Measurements from ENCODE around the gene TP53INP2.
"Not testable (repeated sequence)": the region's sequence is repeated elsewhere in the genome, so short reads cannot be mapped to it uniquely, and the experiment has no call there.

The TP53INP2 gene

DNA sequence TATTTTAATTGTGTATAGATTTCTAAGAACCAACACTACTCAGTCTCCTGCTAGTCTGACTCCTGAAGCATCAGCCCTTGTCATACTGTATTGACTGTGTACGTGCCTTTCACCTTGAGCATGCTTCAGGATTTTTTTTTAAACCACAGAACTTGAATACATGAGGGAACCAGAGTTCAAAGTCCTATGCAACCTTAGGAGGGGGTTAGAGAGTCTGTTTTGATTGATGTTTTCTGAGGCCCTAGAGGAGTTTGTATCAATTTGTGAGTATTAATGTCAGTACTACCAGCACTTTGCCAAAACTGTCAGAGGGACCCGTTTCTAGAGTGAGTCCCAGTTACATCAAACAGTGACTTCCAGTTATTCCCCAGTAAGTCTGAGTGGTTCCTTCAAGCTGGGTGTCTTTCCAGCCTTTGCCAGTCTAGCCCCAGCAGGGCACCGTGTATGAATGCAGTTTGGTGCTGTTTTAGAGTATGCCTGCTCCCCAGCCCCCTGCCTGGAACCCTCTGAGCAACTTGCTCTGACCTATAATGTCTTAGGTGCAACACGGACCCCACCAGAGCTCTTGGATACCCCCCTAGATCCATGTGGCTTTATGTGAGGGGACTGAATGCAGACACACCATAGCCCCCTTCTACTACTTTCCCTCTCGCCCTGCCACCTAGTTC, 8.5 kb downstream of the TP53INP2 start:
- no peak overlapping the region for H3K4me3 ChIP-seq (ENCODE audit: insufficient read depth, low read length, poor library complexity, severe bottlenecking)
- TF ChIP-seq EZH2phosphoT487 (conservative IDR thresholded peaks at IDR 0.05; ENCODE audit: low read length) = no peak
- TF ChIP-seq CTCF (IDR thresholded peaks at IDR 0.05; ENCODE audit: insufficient read depth, low read length, poor library complexity, severe bottlenecking) = no peak
- no peaks in the 10 kb centered on the region for H3K9me3 ChIP-seq (ENCODE audit: insufficient read depth, low read length)
- no peak overlapping the region for H3K9ac ChIP-seq (ENCODE audit: low read length)
- H4K20me1 ChIP-seq (ENCODE audit: low read depth, low read length) = no peaks in the 10 kb centered on the region
- H3K27ac ChIP-seq (ENCODE audit: low read depth, low read length) = no peak overlapping the region
- H3K27me3 ChIP-seq (ENCODE audit: low read length) = no peaks in the 10 kb centered on the region
- H2AFZ ChIP-seq (ENCODE audit: low read depth, low read length, severe bottlenecking) = no peak overlapping the region
- no peaks in the 10 kb centered on the region for H3K79me2 ChIP-seq (ENCODE audit: insufficient read depth, low read length)
- H3K4me2 ChIP-seq (ENCODE audit: low read depth, low read length, poor library complexity, severe bottlenecking) = no peak overlapping the region
- H3F3A ChIP-seq (ENCODE audit: insufficient read depth) = peaks cover 8% of the 10 kb centered on the region
- no peaks in the 10 kb centered on the region for H3K36me3 ChIP-seq (ENCODE audit: low read length)
- H3K9me2 ChIP-seq (replicated peaks; ENCODE audit: insufficient read depth, low read length) = no peaks in the 10 kb centered on the region

DNA sequence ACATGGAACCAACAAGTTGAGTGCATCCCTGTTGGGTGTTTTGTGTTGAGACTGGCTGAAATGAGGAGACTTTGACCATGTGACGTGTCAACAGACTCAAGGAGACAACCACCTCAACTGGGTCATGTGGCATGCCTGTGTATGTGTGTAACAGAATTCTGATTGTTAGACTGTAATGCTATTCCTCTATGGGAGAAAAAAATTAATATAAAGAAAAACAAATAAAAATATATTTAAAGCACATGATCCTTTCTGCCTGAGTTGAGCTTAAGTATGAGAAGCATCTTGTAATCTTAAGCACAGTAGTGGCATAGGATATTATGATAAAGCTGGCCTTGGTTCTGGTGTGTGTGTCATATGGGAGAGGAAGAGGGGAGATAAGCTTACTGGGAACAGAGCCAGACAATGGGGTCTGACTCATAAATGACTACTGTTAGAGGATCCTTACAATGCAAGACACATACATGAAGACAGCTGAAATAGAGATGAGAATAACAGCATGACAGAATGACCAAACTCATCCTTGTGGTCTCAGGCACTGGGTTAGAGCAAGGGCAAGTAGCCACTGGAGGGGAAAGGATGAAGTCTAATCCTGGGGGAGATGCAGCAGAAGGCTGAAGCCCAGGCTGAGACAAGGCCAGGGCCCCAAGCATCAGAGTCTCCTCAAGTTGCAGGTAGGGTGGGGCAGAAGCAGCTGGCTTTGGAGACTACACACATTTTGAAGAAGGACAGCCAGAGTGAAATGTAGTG, 9.2 kb downstream of the TP53INP2 start:
- Histone ChIP-seq H3K27me3 (ENCODE audit: low read length) (no peaks in the 10 kb centered on the region), H3K36me3 (ENCODE audit: low read length) (no peaks in the 10 kb centered on the region), H3F3A (ENCODE audit: insufficient read depth) (peaks cover 4% of the 10 kb centered on the region; the same call in 1 of the 2 replicates), H4K20me1 (ENCODE audit: low read depth, low read length) (no peaks in the 10 kb centered on the region), H3K4me3 (ENCODE audit: insufficient read depth, low read length, poor library complexity, severe bottlenecking) (no peak overlapping the region), H3K9ac (ENCODE audit: low read length) (no peak overlapping the region), H2AFZ (ENCODE audit: low read depth, low read length, severe bottlenecking) (no peak overlapping the region), H3K9me3 (ENCODE audit: insufficient read depth, low read length) (no peaks in the 10 kb centered on the region), H3K79me2 (ENCODE audit: insufficient read depth, low read length) (no peaks in the 10 kb centered on the region), H3K9me2 (replicated peaks; ENCODE audit: insufficient read depth, low read length) (no peaks in the 10 kb centered on the region), H3K27ac (ENCODE audit: low read depth, low read length) (no peak overlapping the region), H3K4me2 (ENCODE audit: low read depth, low read length, poor library complexity, severe bottlenecking) (no peak overlapping the region)
- TF ChIP-seq EZH2phosphoT487 (conservative IDR thresholded peaks at IDR 0.05; ENCODE audit: low read length) = no peak
- no peak for TF ChIP-seq CTCF (IDR thresholded peaks at IDR 0.05; ENCODE audit: insufficient read depth, low read length, poor library complexity, severe bottlenecking)

DNA sequence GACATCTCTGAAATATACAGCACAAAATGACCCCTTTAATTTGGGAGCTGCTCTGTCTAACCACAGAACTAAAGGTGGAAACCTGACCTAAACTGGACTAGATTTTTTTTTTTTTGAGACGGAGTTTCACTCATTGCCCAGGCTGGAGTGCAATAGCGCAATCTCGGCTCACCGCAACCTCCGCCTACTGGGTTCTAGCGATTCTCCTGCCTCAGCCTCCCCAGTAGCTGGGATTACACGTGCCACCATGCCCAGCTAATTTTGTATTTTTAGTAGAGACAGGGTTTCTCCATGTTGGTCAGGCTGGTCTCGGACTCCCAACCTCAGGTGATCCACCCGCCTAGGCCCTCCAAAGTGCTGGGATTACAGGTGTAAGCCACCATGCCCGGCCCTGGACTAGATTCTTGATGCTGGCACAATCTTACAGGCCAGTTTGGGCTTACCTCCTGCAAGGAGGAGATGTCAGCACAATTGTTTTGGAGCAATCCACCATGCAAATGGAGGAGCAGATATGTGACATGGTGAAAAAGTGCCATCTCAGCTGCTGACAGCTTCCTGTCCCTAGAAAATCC, 9.9 kb downstream of the TP53INP2 start:
- not testable (repeated sequence) for H2AFZ ChIP-seq (ENCODE audit: low read depth, low read length, severe bottlenecking); H3K9me2 ChIP-seq (replicated peaks; ENCODE audit: insufficient read depth, low read length); H3K79me2 ChIP-seq (ENCODE audit: insufficient read depth, low read length); H3K27me3 ChIP-seq (ENCODE audit: low read length); H3K4me3 ChIP-seq (ENCODE audit: insufficient read depth, low read length, poor library complexity, severe bottlenecking); H3K4me2 ChIP-seq (ENCODE audit: low read depth, low read length, poor library complexity, severe bottlenecking); H3K9me3 ChIP-seq (ENCODE audit: insufficient read depth, low read length); H3F3A ChIP-seq (ENCODE audit: insufficient read depth); H3K36me3 ChIP-seq (ENCODE audit: low read length); H3K27ac ChIP-seq (ENCODE audit: low read depth, low read length); H4K20me1 ChIP-seq (ENCODE audit: low read depth, low read length); H3K9ac ChIP-seq (ENCODE audit: low read length)

- H3K27ac ChIP-seq (ENCODE audit: low read depth, low read length) = no peak overlapping the region
- H2AFZ ChIP-seq (ENCODE audit: low read depth, low read length, severe bottlenecking) = no peak overlapping the region
- no peak overlapping the region for H3K4me2 ChIP-seq (ENCODE audit: low read depth, low read length, poor library complexity, severe bottlenecking)
- H3K79me2 ChIP-seq (ENCODE audit: insufficient read depth, low read length) = no peaks in the 10 kb centered on the region
- no peak overlapping the region for H3K9ac ChIP-seq (ENCODE audit: low read length)
- no peak overlapping the region for H3K4me3 ChIP-seq (ENCODE audit: insufficient read depth, low read length, poor library complexity, severe bottlenecking)
- H3F3A ChIP-seq (ENCODE audit: insufficient read depth) = peaks cover 3% of the 10 kb centered on the region; the same call in 1 of the 2 replicates
- H4K20me1 ChIP-seq (ENCODE audit: low read depth, low read length) = no peaks in the 10 kb centered on the region
- no peaks in the 10 kb centered on the region for H3K9me2 ChIP-seq (replicated peaks; ENCODE audit: insufficient read depth, low read length)
- H3K27me3 ChIP-seq (ENCODE audit: low read length) = no peaks in the 10 kb centered on the region
- no peaks in the 10 kb centered on the region; the same call in 1 of the 2 replicates for H3K36me3 ChIP-seq (ENCODE audit: low read length)
- TF ChIP-seq EZH2phosphoT487 (conservative IDR thresholded peaks at IDR 0.05; ENCODE audit: low read length) (no peak), CTCF (IDR thresholded peaks at IDR 0.05; ENCODE audit: insufficient read depth, low read length, poor library complexity, severe bottlenecking) (no peak)
- no peaks in the 10 kb centered on the region for H3K9me3 ChIP-seq (ENCODE audit: insufficient read depth, low read length)
Observed at GRCh38 chr20:34715384-34715783, 11.2 kb downstream of the TP53INP2 start.

Data from SU-DHL-6 (cell line).